ENCODE results near the gene TACR2.

DNA sequence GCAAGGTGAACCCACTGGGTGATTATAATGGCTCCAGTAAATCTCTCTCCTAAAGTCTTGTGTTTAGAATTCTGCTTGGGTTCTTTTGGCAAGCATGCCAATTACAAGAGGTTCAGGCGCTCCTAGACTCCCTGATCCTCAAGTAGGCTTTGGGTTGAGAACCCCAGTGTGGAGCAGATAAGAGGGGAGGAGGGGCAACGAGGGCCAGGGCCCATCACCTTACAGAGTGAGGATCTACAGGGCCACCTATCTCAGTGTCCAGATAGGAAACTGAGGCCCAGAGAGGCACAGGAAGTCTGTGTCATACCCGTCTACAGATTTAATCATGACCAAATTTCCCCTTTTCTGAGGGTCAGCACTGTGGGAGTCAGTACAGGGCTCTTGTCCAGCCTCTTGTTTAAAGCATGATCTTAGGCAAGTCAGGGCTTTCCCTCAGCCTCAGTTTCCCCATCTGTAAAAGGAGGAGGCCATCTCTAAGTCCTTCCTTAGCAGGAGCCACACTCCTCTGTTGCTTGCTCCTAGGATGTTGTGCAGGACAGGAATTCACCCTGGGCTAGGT lies 4.4 kb downstream of the TACR2 start:
- TF ChIP-seq, protein P1, sequence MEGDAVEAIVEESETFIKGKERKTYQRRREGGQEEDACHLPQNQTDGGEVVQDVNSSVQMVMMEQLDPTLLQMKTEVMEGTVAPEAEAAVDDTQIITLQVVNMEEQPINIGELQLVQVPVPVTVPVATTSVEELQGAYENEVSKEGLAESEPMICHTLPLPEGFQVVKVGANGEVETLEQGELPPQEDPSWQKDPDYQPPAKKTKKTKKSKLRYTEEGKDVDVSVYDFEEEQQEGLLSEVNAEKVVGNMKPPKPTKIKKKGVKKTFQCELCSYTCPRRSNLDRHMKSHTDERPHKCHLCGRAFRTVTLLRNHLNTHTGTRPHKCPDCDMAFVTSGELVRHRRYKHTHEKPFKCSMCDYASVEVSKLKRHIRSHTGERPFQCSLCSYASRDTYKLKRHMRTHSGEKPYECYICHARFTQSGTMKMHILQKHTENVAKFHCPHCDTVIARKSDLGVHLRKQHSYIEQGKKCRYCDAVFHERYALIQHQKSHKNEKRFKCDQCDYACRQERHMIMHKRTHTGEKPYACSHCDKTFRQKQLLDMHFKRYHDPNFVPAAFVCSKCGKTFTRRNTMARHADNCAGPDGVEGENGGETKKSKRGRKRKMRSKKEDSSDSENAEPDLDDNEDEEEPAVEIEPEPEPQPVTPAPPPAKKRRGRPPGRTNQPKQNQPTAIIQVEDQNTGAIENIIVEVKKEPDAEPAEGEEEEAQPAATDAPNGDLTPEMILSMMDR (IDR thresholded peaks at IDR 0.05 in 4 of 5, conservative IDR thresholded peaks at IDR 0.05 in 1 of 5) = no peak
- TF ChIP-seq POLR2A (IDR thresholded peaks at IDR 0.05) = no peak
